HG02938 (cell line): ENCODE results near the gene LDHAL6A.

ENCODE experiments used
- ATAC-seq: cut with Tn5 transposase; IDR thresholded peaks from one replicate; pipeline ENCODE4 v1.9.1; 2021; ENCODE audit warnings: mild to moderate bottlenecking, moderate library complexity; ENCODE audit not compliant: unreplicated experiment

LDHAL6A gene

DNA sequence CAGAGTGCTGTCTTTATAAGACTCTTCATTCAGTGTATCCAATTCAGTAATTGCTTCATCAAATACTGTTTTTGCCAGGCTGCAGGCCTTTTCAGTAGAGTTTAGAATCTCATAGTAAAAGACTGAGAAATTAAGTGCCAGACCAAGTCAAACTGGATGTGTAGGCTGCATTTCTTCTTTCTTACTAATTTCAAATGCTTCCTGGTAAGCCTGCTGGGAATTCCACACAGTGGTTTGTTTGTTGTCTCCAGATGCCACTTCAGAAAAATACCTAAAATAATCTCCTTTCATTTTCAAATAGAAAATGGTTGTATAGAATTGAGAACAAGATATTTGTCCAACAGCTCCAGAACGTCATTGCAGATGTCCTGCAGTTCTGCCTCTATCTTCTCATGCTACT lies 34.7 kb downstream of the LDHAL6A start:
- ATAC-seq, result no peak

DNA sequence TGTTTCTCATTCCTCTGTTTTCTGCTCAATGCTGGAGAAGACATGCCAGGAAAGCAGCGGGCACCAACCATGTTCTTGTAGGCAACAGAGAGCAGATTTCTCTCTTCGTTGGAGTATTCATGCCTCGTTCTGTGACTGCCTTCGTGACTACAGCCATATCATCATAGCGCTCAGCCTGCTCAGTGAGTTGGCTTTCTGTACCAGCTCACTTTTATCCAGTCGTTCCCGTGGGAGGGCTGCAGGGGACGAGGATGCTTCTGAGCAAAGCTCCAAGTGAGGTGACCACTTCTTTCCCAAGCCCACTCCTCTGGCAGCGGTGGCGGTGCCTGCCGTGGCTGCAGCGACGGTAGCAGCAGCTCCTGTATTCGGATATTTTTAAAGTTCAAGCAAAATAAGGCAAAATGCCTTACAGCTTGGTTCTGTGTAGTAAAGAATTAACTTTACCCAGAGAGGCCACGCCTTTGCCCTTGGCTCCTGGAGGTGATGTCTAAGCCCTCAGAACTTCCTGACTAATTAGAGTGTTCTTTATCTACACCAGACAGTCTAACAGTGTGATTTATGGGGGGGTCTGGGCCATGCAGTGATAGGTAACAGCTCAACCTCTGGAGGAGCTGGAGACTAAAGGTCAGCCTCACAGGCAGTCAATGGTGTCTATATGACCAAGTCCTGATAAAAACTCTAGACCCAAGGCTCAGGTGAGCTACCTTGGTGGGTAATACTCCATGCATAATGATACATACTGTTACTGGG lies 35.3 kb downstream of the LDHAL6A start:
- ATAC-seq, result no peak

DNA sequence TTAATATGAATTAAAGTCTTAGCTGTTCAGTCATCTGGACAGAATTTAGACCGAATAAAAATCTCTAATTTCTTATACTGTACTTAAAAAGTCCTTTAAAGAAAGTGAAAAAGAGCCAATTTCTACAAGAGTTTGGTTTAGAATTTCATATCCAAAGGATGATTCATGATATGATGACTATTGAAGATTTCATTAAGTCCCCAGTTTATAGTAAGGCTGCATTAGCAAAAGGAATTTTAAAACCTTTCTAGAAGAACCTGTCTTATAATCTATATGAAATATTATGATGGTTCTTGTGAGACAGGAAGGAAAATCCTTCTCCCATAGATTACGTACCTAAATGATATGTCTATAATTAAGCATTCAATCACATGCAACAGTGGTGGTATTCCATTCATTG lies 36.3 kb downstream of the LDHAL6A start:
- ATAC-seq, result no peak

DNA sequence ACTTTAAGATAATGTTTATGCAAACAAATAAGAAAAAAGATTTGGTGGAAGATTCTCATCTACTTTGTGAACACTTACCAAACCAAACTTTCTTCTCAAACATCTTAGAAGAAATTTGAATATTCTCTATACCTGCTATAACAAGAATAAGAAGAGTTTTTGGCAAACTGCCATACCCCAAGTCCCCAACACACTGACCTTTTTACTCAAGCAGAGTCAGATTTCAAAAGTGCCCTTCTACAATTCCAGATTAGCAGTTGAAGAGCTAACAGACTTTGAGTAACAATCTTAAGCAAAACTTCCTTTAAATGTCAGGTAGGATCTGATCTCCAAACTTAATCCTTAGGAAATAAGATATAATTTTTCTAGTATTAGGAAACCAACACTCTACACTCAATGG lies 37.2 kb downstream of the LDHAL6A start:
- no peak for ATAC-seq

DNA sequence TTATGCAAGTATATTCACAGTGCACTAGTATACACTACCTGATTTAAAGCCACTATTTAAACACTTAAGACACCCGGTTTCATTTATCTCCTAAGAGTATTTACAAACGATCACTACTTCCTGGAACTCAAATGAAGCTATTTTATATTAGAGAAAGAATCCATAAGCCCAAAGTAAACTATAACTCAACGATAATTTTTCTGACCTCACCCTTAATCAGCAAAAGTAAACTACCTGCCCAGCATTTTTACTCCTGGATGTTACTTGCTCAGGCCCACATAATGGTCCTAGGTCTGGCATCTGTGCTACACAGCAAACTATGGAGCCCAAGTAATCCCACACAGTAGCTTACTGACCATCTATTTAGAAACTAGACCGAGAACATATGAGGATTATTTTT lies 37.7 kb downstream of the LDHAL6A start:
- ATAC-seq, result no peak

DNA sequence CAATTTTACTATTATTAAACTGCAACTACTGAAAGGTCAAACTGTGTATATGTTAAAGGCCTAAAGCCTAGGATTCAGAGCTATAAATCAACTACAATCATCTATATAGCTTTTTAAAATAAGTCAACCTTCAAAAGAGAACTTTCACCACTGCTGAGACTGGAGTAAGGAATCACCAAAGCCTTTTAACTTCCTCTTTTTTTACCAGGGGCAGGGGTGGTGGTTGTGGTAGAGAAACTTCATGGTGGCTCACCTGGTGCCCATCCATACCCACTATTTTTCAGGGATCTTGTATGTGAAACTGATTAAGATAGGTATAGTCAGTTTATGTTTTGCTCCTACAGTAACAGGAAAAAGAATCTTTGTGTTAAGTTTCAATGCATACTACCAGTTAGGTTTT lies 39.6 kb downstream of the LDHAL6A start:
- no peak for ATAC-seq

DNA sequence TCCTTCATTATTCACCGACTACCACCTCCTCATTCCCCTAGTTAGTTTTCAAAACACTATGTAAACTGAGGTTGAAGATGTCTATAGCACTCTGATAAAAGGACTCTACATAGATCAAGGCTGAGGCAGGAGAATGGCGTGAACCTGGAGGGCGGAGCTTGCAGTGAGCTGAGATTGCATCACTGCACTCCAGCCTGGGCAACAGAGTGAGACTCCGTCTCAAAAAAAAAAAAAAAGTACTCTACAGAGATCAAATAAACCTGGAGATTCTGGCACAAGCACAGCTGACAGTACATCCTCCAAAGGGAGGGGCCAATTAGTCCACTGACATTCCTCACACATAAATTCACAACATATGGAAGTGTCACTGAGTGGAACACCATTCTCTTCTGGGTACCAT lies 40.0 kb downstream of the LDHAL6A start:
- no peak for ATAC-seq

DNA sequence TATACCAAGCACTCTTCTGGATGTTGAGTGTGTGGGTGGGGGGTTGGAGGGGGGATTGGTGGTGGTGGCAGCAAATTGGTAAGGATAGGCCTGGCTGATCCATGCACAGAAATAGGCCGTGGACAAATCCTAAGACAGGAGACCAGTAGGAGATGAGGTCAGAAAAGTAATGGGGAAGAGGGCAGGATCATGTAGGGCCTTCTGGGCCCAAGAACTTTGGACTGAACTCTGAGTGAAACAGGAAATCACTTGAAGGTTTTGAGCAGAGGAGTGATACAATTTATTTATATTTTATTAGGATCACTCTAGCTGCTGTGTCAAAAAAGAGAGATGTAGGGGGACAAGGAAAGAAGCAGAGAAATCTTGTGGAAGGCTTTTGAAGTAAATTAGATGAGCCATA lies 42.4 kb downstream of the LDHAL6A start:
- ATAC-seq, result no peak

DNA sequence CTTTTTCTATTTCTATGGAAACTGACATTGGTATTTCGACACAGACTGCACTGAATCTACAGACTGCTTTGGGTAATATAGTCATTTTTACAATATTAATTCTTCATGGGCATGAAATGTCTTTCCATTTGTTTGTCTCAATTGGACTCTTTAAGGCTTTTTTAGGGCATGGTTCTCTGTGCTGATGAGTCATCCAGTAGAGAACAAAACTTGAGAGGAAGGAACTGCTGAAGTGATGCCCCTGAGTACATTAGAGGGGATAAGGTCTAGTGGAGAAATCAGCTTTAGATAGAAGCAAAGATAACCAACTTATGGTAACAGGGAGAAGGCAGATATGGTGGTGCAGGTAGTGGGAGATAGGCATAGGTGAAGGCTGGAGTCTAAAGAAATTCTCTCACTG lies 46.0 kb downstream of the LDHAL6A start:
- ATAC-seq, result no peak

DNA sequence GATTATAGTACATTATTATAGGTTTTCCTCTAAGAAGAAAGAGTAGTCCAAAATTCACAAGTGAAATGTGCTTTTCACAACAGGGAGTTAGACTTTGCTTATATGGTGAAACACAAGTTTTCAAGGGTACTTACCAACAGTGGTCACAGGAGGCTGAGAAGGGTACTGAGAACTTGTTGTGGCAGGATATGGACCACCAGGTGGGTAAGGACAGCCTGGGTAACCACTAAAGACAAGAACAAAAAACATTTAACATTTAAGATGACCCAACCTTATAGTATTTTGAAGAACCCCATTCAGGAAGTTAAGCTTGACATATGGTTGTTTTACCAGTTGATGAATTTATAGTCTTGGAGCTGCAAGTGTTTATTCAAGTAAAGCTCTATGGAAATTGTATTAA lies 46.7 kb downstream of the LDHAL6A start:
- no peak for ATAC-seq

DNA sequence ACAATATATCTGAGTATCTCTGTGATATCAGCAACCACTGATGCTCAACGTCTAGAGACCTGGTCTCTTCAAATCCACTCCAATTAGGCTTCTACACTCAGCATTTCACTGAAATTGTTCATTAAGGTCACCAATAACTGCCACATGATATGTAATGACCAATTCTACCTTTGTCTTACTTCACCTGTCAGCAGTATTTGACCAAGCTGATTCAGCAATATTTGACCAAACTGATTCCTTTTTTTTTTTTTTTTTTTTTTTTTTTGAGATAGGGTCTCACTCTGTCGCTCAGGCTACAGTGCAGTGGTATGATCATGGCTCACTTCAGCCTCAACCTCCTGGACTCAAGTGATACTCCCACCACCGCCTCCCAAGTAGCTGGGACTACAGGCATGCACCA lies 65.5 kb downstream of the LDHAL6A start:
- no peak for ATAC-seq

DNA sequence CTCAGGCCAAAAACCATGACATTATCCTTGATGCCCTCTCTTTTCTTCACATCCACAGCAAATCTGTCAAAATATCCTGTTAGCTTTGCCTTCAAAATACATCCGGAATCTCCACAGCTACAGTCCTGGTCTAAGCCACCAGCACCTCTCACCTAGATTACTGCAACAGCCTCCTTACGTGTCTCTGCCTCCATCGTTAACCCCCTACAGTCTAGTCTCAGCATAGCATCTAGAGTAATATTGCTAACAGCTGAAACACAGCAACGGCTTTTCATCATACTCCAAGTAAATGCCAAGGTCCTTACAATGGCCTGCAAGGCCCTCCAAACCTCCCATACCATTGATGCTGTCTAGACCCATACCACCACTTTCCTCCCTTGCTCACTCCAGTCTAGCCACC lies 66.7 kb downstream of the LDHAL6A start:
- no peak for ATAC-seq

DNA sequence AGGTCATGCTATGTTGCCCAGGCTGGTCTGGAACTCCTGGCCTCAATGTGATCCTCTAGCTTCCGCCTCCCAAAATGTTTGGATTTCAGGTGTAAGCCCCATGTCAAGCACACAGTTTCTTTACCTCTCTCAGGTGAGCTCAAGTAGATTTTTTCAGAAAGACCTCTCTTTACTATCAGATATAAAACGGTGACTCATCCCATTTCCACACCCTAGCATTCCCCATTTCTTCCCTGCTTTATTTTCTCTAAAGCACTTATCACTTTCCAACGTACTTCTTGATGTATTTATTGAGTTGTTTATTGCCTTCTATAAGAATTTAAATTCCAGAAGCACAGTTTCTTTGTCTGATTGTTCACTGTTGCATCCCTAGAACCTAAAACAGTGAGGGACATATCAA lies 67.4 kb downstream of the LDHAL6A start:
- no peak for ATAC-seq

DNA sequence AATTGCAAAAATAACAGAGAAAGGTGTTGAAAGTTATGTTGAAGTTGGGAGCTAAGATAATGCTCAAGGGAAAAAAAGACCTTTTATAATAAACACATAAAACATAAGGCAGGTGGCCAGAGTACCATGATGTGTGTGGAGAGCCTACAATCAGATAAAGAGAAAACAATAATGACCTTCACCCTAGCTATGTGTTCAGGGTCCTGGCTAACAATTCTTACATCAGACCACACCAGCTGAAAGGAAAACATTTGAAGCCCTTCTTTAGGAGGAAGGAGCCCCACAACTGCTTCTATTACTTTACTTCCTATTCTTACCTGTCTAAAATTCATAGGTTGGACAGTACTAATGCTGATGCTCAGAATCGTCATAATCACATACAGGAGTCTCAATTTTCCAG lies 68.6 kb downstream of the LDHAL6A start:
- no peak for ATAC-seq

DNA sequence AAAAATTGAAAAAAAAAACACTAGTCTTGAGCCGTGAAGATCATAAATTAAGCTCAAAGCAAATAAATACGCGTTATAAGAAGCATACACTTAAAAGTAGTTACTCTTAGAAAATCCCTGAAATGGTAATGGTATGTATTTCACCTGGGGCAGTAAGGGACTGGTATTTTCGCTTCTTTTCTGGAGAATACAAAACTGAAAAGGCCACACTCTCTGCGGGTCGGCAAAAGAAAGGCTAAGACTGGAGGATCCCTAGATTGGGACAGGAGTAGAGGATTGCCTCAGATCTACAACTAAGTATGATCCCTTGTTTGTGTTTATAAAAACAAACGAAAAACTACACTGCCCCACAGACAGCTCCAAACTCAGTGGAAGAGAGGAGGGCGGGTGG lies 70.5 kb downstream of the LDHAL6A start:
- ATAC-seq, result no peak

DNA sequence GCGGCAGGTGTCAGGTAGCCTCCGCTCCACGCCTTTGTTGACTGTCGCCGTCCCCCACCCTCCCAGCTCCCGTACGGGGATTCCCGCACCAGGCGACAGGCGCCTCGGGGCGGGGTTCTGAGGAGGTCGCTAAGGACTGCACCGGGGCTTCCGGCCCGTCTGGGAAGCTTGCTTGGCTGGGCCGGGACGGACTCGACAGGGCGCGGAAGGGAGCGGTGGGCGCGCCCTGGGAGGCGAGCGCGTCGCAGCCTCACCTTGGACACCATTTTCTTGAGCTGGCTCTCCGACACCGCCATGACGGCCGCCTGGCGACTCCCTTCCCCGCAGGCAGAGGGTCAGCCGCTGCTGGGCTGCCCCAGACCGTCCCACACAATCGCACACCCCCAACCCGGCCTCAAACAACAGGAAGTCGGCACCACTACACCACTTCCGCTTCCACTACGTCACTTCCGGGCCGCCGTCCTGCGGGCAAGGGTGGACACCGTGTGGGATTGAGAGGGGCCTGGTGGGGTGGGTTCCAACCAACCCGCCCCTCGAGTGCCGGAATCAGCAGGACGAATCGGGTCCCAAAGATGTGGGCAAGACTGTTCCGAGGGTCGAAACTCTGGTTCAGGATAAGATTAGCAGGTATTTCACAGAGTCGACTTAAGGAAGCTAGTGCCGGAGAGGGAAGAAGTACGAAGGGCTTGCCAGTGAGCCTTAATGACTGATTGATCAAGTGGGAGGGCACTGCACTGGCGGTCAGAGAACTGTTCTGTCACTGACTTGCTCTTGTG lies 71.1 kb downstream of the LDHAL6A start, which contains the start of gene TSG101:
Gene TSG101 (minus strand): TSS at position 422 of the 776 bp plus-strand sequence. CDS start 126 bp downstream, at position 296.
- peak; percentile 96 for ATAC-seq

DNA sequence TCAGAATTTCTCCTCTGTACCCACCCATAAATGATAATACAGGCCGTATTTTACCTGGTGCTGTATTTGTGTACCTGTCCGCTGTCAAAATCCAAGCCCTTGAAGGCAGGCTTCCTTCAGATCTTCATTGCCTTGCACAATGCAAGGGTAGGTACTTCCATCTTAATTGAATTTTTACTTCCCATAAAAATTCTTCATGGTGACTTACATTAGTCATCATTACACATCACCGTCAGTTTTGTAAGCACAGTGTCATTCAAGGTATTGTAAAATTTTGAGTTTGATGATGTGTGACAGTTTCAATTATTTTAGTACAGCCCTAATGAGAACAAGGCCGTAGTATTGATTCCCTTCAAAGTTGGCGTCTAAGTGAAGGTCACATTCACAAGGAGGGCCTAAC lies 71.9 kb downstream of the LDHAL6A start:
- ATAC-seq, result no peak
